ENCODE results near the gene OPA1. TPM values are rescaled to one million over a fixed set of nuclear protein-coding genes. Genes with fewer than 3 reads are reported as not detected.
A peak's percentile ranks its signal among the peaks of the same experiment; 100 is the strongest.

The OPA1 gene
- total RNA-seq, 1 donor from 2014 or later: 54.6 TPM

GRCh38 chr3:193681631-193682030, 88.6 kb downstream of the OPA1 start:
- peaks cover 10% of the 10 kb centered on the region for H3K36me3 Mint-ChIP-seq (ENCODE audit: low read depth)
- peaks cover 16% of the 10 kb centered on the region for H3K4me1 Mint-ChIP-seq (ENCODE audit: low read depth)
- TF ChIP-seq CTCF (IDR thresholded peaks at IDR 0.05): no peak
- H3K4me3 Mint-ChIP-seq (ENCODE audit: unreplicated experiment): no peak overlapping the region
- DNase-seq (ENCODE audit: low spot score): no peak
- H3K27ac Mint-ChIP-seq (ENCODE audit: unreplicated experiment): peak overlapping the region; percentile 27
- H3K27me3 Mint-ChIP-seq (ENCODE audit: low read depth): no peaks in the 10 kb centered on the region
- no peaks in the 10 kb centered on the region for H3K9me3 Mint-ChIP-seq (ENCODE audit: low read depth)

- Mint-ChIP-seq H3K4me1 (ENCODE audit: low read depth) (peaks cover 6% of the 10 kb centered on the region), H3K27ac (ENCODE audit: unreplicated experiment) (no peak overlapping the region), H3K9me3 (ENCODE audit: low read depth) (no peaks in the 10 kb centered on the region), H3K27me3 (ENCODE audit: low read depth) (no peaks in the 10 kb centered on the region), H3K36me3 (ENCODE audit: low read depth) (peaks cover 4% of the 10 kb centered on the region), H3K4me3 (ENCODE audit: unreplicated experiment) (no peak overlapping the region)
- TF ChIP-seq CTCF (IDR thresholded peaks at IDR 0.05): no peak
- no peak for DNase-seq (ENCODE audit: low spot score)
Measured at GRCh38 chr3:193686665-193687483, 93.9 kb downstream of the OPA1 start.

- Mint-ChIP-seq H3K4me3 (ENCODE audit: unreplicated experiment) (no peak overlapping the region), H3K4me1 (ENCODE audit: low read depth) (peaks cover 5% of the 10 kb centered on the region), H3K9me3 (ENCODE audit: low read depth) (no peaks in the 10 kb centered on the region), H3K27me3 (ENCODE audit: low read depth) (no peaks in the 10 kb centered on the region), H3K36me3 (ENCODE audit: low read depth) (peaks cover 5% of the 10 kb centered on the region), H3K27ac (ENCODE audit: unreplicated experiment) (no peak overlapping the region)
- no peak for TF ChIP-seq CTCF (IDR thresholded peaks at IDR 0.05)
- DNase-seq (ENCODE audit: low spot score): no peak
Measured at GRCh38 chr3:193688834-193689714, 96.1 kb downstream of the OPA1 start.

GRCh38 chr3:193693774-193694173, 100.8 kb downstream of the OPA1 start:
- H3K36me3 Mint-ChIP-seq (ENCODE audit: low read depth): peaks cover 8% of the 10 kb centered on the region
- no peak for DNase-seq (ENCODE audit: low spot score)
- H3K27ac Mint-ChIP-seq (ENCODE audit: unreplicated experiment): no peak overlapping the region
- no peaks in the 10 kb centered on the region for H3K9me3 Mint-ChIP-seq (ENCODE audit: low read depth)
- no peaks in the 10 kb centered on the region for H3K27me3 Mint-ChIP-seq (ENCODE audit: low read depth)
- peaks cover 6% of the 10 kb centered on the region for H3K4me1 Mint-ChIP-seq (ENCODE audit: low read depth)
- H3K4me3 Mint-ChIP-seq (ENCODE audit: unreplicated experiment): no peak overlapping the region
- TF ChIP-seq CTCF (IDR thresholded peaks at IDR 0.05): no peak

GRCh38 chr3:193701953-193702635, 109.1 kb downstream of the OPA1 start:
- no peaks in the 10 kb centered on the region for H3K9me3 Mint-ChIP-seq (ENCODE audit: low read depth)
- no peak overlapping the region for H3K27ac Mint-ChIP-seq (ENCODE audit: unreplicated experiment)
- no peak for DNase-seq (ENCODE audit: low spot score)

More at GRCh38 chr3:193701953-193702635, 109.1 kb downstream of the OPA1 start:
- no peak for TF ChIP-seq CTCF (IDR thresholded peaks at IDR 0.05)
- Mint-ChIP-seq H3K4me3 (ENCODE audit: unreplicated experiment) (no peak overlapping the region), H3K4me1 (ENCODE audit: low read depth) (peaks cover 21% of the 10 kb centered on the region), H3K36me3 (ENCODE audit: low read depth) (no peaks in the 10 kb centered on the region), H3K27me3 (ENCODE audit: low read depth) (no peaks in the 10 kb centered on the region)
